Sigmoid colon (tissue), 7 donors: Measurements from ENCODE around the gene IHH. TPM values are rescaled to one million over a fixed set of nuclear protein-coding genes. Genes with fewer than 3 reads are reported as not detected.

Source experiments
- DNase-seq: peaks from one replicate; pipeline ENCODE4 v3.0.0-alpha.2; 2019
- H3K27ac ChIP-seq, 4 donors: fragments of 200-600 bp; sonication (generic); one replicate each; pipeline ENCODE4 v1.5.1; 2016 to 2019; ENCODE audit warnings: mild to moderate bottlenecking in 1 of 4
- H3K27me3 ChIP-seq, 3 donors: fragments of 200-600 bp; sonication (generic); one replicate each; pipeline ENCODE4 v1.5.1; 2019; ENCODE audit warnings: mild to moderate bottlenecking in 1 of 3
- H3K36me3 ChIP-seq, 4 donors: fragments of 200-600 bp; sonication (generic); one replicate each; pipeline ENCODE4 v1.5.1; 2016 to 2019
- H3K4me1 ChIP-seq, 4 donors: fragments of 200-600 bp; sonication (generic); one replicate each; pipeline ENCODE4 v1.5.1; 2017 to 2019
- H3K4me3 ChIP-seq, 4 donors: fragments of 200-600 bp; sonication (generic); one replicate each; pipeline ENCODE4 v1.5.1; 2017 to 2019; ENCODE audit warnings: mild to moderate bottlenecking in 2 of 4, moderate library complexity in 1 of 4
- H3K9me3 ChIP-seq, 4 donors: fragments of 200-600 bp in 3 of 4; sonication (generic) in 3 of 4; one replicate each; pipeline versions ENCODE4 v1.5.1 to v1.6.1; 2013 to 2019
- EP300 ChIP-seq, 4 donors: sonication (generic); formaldehyde crosslinking; IDR thresholded peaks; one replicate each; pipeline ENCODE4 v1.6.1; 2017; ENCODE audit warnings: antibody characterized with exemption in 4 of 4
- POLR2A ChIP-seq, 2 donors: fragments of 450-650 bp; IDR thresholded peaks; one replicate each; pipeline ENCODE4 v1.6.1; 2016; ENCODE audit warnings: antibody characterized with exemption in 2 of 2, mild to moderate bottlenecking in 2 of 2, moderate library complexity in 2 of 2
- POLR2AphosphoS5 ChIP-seq, 4 donors: sonication (generic); formaldehyde crosslinking; IDR thresholded peaks; one replicate each; pipeline ENCODE4 v1.6.1; 2017; ENCODE audit warnings: antibody characterized with exemption in 4 of 4
- WGBS, 2 donors: extraction: QIAGEN DNeasy Blood & Tissue Kit; methylation state at CpG; one replicate each; pipeline ENCODE4 v1.1.7; 2013; 5-methylcytosine and 5-hydroxymethylcytosine counted together
- intact Hi-C: fragments of 100-400 bp; cut with DNase I; formaldehyde crosslinking; loops from one replicate; pipeline ENCODE4 v1.15.1; 2023
- polyA plus RNA-seq, 3 donors: library from polyadenylated mRNA; stranded (reverse); fragments of 200-250 nt; gene quantifications; one replicate each; pipeline ENCODE4 v1.2.3, GENCODE V29; 2013
- total RNA-seq, 4 donors: library from RNA; depleted of rRNA; stranded (reverse); fragments of >200 nt; gene quantifications; one replicate each; pipeline ENCODE4 v1.1.0, GENCODE V29; 2016
- TF ChIP-seq, protein P1 (sequence below), 4 experiments: fragments of 450-650 bp in 3 of 4; fragments of 200-600 bp in 1 of 4; IDR thresholded peaks; one replicate each; pipeline ENCODE4 v1.5.1; 2016 to 2019; ENCODE audit warnings: antibody characterized with exemption in 4 of 4, mild to moderate bottlenecking in 3 of 4, moderate library complexity in 2 of 4
- donor health status: healthy with polysubstance abuse.
- donor health status: Bipolar disorder and iron deficiency.
- donor health status: healthy.

The IHH gene
- total and polyA plus RNA-seq, 7 donors: 12.9 to 36.1 (median 21.6) TPM; not detected in 4

DNA sequence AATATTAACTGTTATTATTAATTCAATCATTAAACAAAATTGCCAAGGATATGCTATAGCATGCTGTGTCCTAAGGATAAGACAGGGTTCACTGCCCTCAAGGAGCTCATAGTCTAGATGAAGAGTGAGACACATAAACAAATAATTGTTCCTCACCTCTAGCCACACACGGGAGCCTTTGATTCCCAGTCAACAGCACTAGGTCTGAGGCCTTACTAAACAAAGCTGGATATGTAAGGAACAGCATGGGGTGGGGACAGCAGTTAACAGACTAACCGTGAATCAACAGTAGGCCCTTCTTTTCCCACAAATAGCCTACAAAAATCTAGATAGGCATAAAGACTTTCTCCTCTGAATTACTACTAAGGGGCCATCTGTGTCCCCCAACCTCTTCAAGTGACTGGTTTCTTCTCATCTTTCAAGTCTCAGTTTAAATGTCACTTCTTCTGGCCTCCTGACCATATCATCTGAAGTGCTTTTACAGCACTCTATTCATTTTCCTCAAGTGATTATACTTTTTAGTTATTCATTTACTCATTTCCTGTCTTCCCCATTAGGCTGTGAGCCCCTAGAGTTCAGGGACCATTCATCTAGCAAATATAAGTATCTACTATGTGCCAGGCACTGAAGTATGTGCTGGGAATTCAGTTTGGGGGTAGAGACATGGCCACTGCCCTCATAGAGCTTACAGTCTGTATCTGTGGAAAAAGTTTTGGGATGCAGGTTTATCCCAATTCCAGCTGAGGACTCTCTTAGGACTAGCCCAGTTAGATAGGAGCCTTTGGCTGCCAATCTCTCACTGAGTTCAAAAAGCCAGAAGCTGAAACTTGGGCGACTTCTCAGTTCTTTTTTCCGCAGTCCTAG, 29.9 kb upstream of the IHH start:
- 47 to 73% methylated on average over 4 of the region's 4 CpGs for WGBS, 2 donors
- no peak for DNase-seq
- Histone ChIP-seq H3K27ac (no peak overlapping the region), H3K9me3 (no peaks in the 10 kb centered on the region), H3K36me3 (peaks cover 0 to 6% (median 0%) of the 10 kb centered on the region in 4 donors), H3K4me1 (no peaks in the 10 kb centered on the region), H3K4me3 (no peak overlapping the region), H3K27me3 (no peaks in the 10 kb centered on the region)
- TF ChIP-seq, protein P1, sequence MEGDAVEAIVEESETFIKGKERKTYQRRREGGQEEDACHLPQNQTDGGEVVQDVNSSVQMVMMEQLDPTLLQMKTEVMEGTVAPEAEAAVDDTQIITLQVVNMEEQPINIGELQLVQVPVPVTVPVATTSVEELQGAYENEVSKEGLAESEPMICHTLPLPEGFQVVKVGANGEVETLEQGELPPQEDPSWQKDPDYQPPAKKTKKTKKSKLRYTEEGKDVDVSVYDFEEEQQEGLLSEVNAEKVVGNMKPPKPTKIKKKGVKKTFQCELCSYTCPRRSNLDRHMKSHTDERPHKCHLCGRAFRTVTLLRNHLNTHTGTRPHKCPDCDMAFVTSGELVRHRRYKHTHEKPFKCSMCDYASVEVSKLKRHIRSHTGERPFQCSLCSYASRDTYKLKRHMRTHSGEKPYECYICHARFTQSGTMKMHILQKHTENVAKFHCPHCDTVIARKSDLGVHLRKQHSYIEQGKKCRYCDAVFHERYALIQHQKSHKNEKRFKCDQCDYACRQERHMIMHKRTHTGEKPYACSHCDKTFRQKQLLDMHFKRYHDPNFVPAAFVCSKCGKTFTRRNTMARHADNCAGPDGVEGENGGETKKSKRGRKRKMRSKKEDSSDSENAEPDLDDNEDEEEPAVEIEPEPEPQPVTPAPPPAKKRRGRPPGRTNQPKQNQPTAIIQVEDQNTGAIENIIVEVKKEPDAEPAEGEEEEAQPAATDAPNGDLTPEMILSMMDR (IDR thresholded peaks at IDR 0.05): no peak
- TF ChIP-seq POLR2A (IDR thresholded peaks at IDR 0.05) (no peak), POLR2AphosphoS5 (IDR thresholded peaks at IDR 0.05) (no peak), EP300 (IDR thresholded peaks at IDR 0.05) (no peak)
- intact Hi-C loops: no loop called here

DNA sequence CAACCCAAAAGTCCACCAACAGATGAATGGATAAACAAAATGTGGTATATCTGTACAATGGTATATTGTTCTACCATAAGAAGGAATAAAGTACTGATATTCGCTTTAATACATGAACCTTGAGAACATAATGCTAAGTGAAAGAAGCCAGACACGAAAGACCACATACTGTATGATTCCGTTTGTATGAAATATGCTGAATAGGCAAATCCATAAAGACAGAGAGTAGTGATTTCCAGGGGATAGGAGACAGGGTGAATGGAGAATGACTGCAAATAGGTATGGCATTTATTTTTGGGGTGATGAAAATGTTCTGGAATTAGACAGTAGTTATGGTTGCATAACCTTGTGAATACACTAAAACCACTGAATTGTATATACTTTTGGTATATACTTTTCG, 28.6 kb upstream of the IHH start:
- H3K9me3 ChIP-seq: no peaks in the 10 kb centered on the region
- no peak overlapping the region for H3K27ac ChIP-seq
- H3K36me3 ChIP-seq: peaks cover 0 to 6% (median 0%) of the 10 kb centered on the region in 4 donors
- TF ChIP-seq, protein P1 (IDR thresholded peaks at IDR 0.05): no peak
- TF ChIP-seq EP300 (IDR thresholded peaks at IDR 0.05) (no peak), POLR2A (IDR thresholded peaks at IDR 0.05) (no peak), POLR2AphosphoS5 (IDR thresholded peaks at IDR 0.05) (no peak)
- no peak overlapping the region for H3K4me3 ChIP-seq
- DNase-seq: no peak
- no peaks in the 10 kb centered on the region for H3K4me1 ChIP-seq
- intact Hi-C loops: no loop called here
- no peaks in the 10 kb centered on the region for H3K27me3 ChIP-seq
- 98% methylated on average over 4 of the region's 4 CpGs for WGBS, 2 donors

DNA sequence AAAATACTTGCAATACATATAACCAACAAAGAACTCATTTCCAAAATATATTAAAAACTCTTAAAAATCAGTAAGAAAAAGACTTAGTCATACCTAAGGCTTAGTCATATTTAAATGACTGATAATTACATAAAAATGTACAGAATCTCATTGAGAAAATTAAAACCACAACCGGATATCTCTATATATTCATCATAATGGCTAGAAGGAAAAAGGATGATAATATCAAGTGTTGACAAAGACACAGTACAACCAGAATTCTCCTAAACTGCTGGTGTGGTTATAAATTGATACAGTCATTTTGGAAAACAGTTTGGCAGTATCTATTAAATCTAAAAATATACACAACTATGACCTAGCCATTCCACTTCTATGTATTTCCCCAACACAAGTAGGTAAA, 27.1 kb upstream of the IHH start:
- intact Hi-C loops: no loop called here
- WGBS, 2 donors: 98% methylated on average over 1 of the region's 1 CpG
- Histone ChIP-seq H3K4me3 (no peak overlapping the region), H3K4me1 (no peaks in the 10 kb centered on the region), H3K27ac (no peak overlapping the region), H3K27me3 (no peaks in the 10 kb centered on the region), H3K36me3 (no peaks in the 10 kb centered on the region), H3K9me3 (no peaks in the 10 kb centered on the region)
- TF ChIP-seq EP300 (IDR thresholded peaks at IDR 0.05) (no peak), POLR2AphosphoS5 (IDR thresholded peaks at IDR 0.05) (no peak), POLR2A (IDR thresholded peaks at IDR 0.05) (no peak)
- TF ChIP-seq, protein P1 (IDR thresholded peaks at IDR 0.05): no peak
- DNase-seq: no peak

DNA sequence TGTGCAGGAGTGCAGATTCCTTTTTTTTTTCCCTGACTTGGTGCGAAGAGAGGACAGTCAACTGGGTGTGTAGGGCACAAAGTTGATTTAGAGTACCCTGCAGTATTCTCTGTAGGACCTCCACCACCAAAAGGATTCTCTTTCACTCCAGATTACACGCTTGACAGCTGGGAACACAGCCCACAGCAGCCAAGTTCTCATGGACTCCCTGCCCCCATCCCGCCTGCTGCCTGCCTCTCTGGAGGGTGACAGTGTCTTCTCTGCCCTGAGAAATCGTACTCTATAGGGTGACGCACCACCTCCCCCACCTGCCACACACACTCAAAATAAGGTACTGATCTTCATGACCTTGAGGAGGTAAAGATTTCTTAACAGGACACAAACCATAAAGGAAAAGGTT, 26.6 kb upstream of the IHH start:
- H3K9me3 ChIP-seq: no peaks in the 10 kb centered on the region
- no peak overlapping the region for H3K27ac ChIP-seq
- H3K4me1 ChIP-seq: no peaks in the 10 kb centered on the region
- no peak for TF ChIP-seq POLR2AphosphoS5 (IDR thresholded peaks at IDR 0.05)
- TF ChIP-seq POLR2A (IDR thresholded peaks at IDR 0.05): no peak
- TF ChIP-seq EP300 (IDR thresholded peaks at IDR 0.05): no peak
- TF ChIP-seq, protein P1 (IDR thresholded peaks at IDR 0.05): no peak
- 90 to 91% methylated on average over 5 of the region's 5 CpGs for WGBS, 2 donors
- no peak for DNase-seq
- H3K36me3 ChIP-seq: no peaks in the 10 kb centered on the region
- H3K27me3 ChIP-seq: no peaks in the 10 kb centered on the region
- intact Hi-C loops: no loop called here
- H3K4me3 ChIP-seq: no peak overlapping the region
